ENCODE measurements around the gene CEP72. TPM values are rescaled to one million over a fixed set of nuclear protein-coding genes. Genes with fewer than 3 reads are reported as not detected.
A peak's percentile ranks its signal among the peaks of the same experiment; 100 is the strongest.
"Not testable (repeated sequence)": the region's sequence is repeated elsewhere in the genome, so short reads cannot be mapped to it uniquely, and the experiment has no call there.

Gene CEP72
- total and polyA plus RNA-seq, 10 of the 15 experiments (the other 5 are each of a cell fraction or from before 2014, with no cell fraction given) = 0.35 to 13.5 (median 8.3) TPM

DNA sequence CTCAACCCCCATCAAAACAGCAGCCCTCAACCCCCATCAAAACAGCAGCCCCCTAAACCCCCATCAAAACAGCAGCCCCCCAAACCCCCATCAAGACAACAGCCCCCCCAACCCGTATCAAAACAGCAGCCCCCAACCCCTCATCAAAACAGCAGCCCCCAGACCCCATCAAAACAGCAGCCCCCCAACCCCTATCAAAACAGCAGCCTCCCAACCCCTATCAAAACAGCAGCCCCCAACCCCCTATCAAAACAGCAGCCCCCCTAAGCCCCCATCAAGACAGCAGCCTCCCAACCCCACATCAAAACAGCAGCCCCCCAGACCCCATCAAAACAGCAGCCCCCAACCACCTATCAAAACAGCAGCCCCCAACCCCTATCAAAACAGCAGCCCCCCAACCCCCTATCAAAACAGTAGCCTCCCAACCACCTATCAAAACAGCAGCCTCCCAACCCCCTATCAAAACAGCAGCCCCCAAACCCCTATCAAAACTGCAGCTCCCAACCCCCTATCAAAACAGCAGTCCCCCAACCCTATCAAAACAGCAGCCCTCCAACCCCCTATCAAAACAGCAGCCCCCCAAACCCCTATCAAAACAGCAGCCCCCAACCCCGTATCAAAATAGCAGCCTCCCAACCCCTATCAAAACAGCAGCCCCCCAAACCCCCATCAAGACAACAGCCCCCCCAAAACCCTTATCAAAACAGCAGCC is 79.8 kb downstream of the CEP72 start:
- BruUV-seq (replicated peaks) = no TSS peak
- Histone ChIP-seq H3K36me3 (ENCODE audit: control insufficient read depth in 2 of 2, insufficient read depth in 2 of 2, low read length in 1 of 2) (no peaks in the 10 kb centered on the region), H3K27me3 (replicated peaks in 1 of 2; ENCODE audit: control insufficient read depth in 2 of 2, insufficient read depth in 2 of 2, low read length in 1 of 2) (no peaks in the 10 kb centered on the region), H3K4me2 (ENCODE audit: control insufficient read depth, insufficient read depth) (no peak overlapping the region), H3K27ac (ENCODE audit: control insufficient read depth, insufficient read depth) (no peak overlapping the region), H3K4me1 (ENCODE audit: control insufficient read depth, insufficient read depth, low read length) (no peaks in the 10 kb centered on the region), H3K9me3 (replicated peaks; ENCODE audit: control insufficient read depth, insufficient read depth, low read length) (no peaks in the 10 kb centered on the region), H2AFZ (ENCODE audit: control insufficient read depth, low read depth, low read length) (no peak overlapping the region), H3K9ac (ENCODE audit: control insufficient read depth, insufficient read depth, low read length) (no peak overlapping the region), H3K4me3 (no peak overlapping the region), H3K79me2 (ENCODE audit: control insufficient read depth, insufficient read depth, low read length) (no peaks in the 10 kb centered on the region), H4K20me1 (ENCODE audit: control insufficient read depth, insufficient read depth) (no peaks in the 10 kb centered on the region)
- TF ChIP-seq, protein P1, sequence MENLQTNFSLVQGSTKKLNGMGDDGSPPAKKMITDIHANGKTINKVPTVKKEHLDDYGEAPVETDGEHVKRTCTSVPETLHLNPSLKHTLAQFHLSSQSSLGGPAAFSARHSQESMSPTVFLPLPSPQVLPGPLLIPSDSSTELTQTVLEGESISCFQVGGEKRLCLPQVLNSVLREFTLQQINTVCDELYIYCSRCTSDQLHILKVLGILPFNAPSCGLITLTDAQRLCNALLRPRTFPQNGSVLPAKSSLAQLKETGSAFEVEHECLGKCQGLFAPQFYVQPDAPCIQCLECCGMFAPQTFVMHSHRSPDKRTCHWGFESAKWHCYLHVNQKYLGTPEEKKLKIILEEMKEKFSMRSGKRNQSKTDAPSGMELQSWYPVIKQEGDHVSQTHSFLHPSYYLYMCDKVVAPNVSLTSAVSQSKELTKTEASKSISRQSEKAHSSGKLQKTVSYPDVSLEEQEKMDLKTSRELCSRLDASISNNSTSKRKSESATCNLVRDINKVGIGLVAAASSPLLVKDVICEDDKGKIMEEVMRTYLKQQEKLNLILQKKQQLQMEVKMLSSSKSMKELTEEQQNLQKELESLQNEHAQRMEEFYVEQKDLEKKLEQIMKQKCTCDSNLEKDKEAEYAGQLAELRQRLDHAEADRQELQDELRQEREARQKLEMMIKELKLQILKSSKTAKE (IDR thresholded peaks at IDR 0.05; ENCODE audit: low read depth, poor library complexity, severe bottlenecking) = no peak
- in situ Hi-C loops (cut with MboI) = no loop called here
- RAD21 ChIA-PET (ENCODE audit: unreplicated experiment) = no interaction called here
- 0% methylated on average over 1 of the region's 2 CpGs for WGBS (ENCODE audit: insufficient coverage, insufficient replicate concordance, low lambda C conversion rate, missing lambda C conversion rate)
- POLR2A ChIA-PET = no interaction called here
- intact Hi-C loops (cut with micrococcal nuclease; ENCODE audit: unreplicated experiment) = loop anchor here (5.0 kb wide), 1 partner anchor 90 kb away; the partner anchor contains the start of gene ZDHHC11B
- ATAC-seq (no peak), DNase-seq (ENCODE audit: low read depth, low spot score) (no peak), FAIRE-seq (no peak)
- CTCF ChIA-PET = no interaction called here
- SMC1A ChIA-PET (ENCODE audit: uncharacterized antibody, unreplicated experiment) = no interaction called here

DNA sequence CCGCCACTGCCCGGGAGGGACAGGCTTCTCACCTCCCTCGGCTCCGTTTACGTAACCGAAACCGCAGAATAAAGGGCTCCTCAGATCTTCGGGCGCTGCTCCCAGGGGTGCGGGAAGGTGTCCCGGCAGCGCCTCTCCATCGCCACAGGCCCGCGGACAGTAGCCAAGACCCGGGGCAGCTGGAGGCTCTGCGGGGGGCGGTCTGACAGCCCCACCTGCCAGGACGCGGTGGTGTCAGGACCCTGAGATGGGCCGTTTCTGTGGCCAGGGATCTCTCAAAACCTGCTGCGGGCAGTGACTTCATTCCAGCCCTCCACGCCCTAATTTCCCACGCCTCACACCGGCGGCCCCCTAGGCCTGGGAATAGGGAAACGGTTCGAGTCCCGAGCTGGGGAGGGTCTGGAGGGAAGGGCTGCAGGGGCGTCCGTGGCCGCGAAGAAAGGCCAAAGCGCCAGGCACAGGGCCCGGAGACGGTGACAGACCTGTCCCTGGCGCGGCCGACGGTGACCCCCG is 80.4 kb downstream of the CEP72 start:
- not testable (repeated sequence) for H3K36me3 ChIP-seq (ENCODE audit: control insufficient read depth in 2 of 2, insufficient read depth in 2 of 2, low read length in 1 of 2); DNase-seq (ENCODE audit: low read depth, low spot score); H3K4me3 ChIP-seq

More for the DNA sequence above, 80.4 kb downstream of the CEP72 start:
- BruUV-seq (replicated peaks); H3K9ac ChIP-seq (ENCODE audit: control insufficient read depth, insufficient read depth, low read length); H3K9me3 ChIP-seq (replicated peaks; ENCODE audit: control insufficient read depth, insufficient read depth, low read length); H2AFZ ChIP-seq (ENCODE audit: control insufficient read depth, low read depth, low read length); SMC1A ChIA-PET (ENCODE audit: uncharacterized antibody, unreplicated experiment); CTCF ChIA-PET; RAD21 ChIA-PET (ENCODE audit: unreplicated experiment); H3K27ac ChIP-seq (ENCODE audit: control insufficient read depth, insufficient read depth); H4K20me1 ChIP-seq (ENCODE audit: control insufficient read depth, insufficient read depth); H3K79me2 ChIP-seq (ENCODE audit: control insufficient read depth, insufficient read depth, low read length); POLR2A ChIA-PET; FAIRE-seq; H3K4me1 ChIP-seq (ENCODE audit: control insufficient read depth, insufficient read depth, low read length); H3K27me3 ChIP-seq (replicated peaks in 1 of 2; ENCODE audit: control insufficient read depth in 2 of 2, insufficient read depth in 2 of 2, low read length in 1 of 2); in situ Hi-C loops (cut with MboI): not testable (repeated sequence)
- H3K4me2 ChIP-seq (ENCODE audit: control insufficient read depth, insufficient read depth) = peak overlapping the region; percentile 17; the same call in 1 of the 2 replicates
- intact Hi-C loops (cut with micrococcal nuclease; ENCODE audit: unreplicated experiment) = loop anchor here (5.0 kb wide), 1 partner anchor 90 kb away; the partner anchor contains the start of gene ZDHHC11B
- peak; percentile 17; the same call in 2 of the 3 replicates for ATAC-seq
- WGBS (ENCODE audit: insufficient coverage, insufficient replicate concordance, low lambda C conversion rate, missing lambda C conversion rate) = 21% methylated on average over 27 of the region's 41 CpGs

Data from GM12878 (cell line).